Activated CD8-positive, alpha-beta T cell treated with anti-CD3 and anti-CD28 coated beads for 36 hours (primary cell): Measurements from ENCODE around the gene ARFGAP1. TPM values are rescaled to one million over a fixed set of nuclear protein-coding genes. Genes with fewer than 3 reads are reported as not detected.

ENCODE experiments used
- ATAC-seq: fragments of 200-7000 bp; cut with Tn5 transposase; one replicate; pipeline ENCODE4 v1.10.0; 2021; ENCODE audit warnings: mild to moderate bottlenecking, moderate library complexity
- CTCF ChIA-PET: fragments of 350-600 bp; sonication (Branson Sonifier 250); formaldehyde crosslinking; loops from one replicate; lab custom pipeline; 2021; ENCODE audit warnings: antibody characterized with exemption; lab: Charles Lee
- POLR2A ChIA-PET: fragments of 350-600 bp; sonication (Branson Sonifier 250); formaldehyde crosslinking; loops from one replicate; lab custom pipeline; 2021; ENCODE audit warnings: antibody characterized with exemption; lab: Charles Lee
- DNase-seq: peaks from one replicate; pipeline ENCODE4 v3.0.0-alpha.2; 2020
- H3K27ac Mint-ChIP-seq: one replicate; pipeline ENCODE4 v1.8.0; 2021; ENCODE audit warnings: mild to moderate bottlenecking, mixed read lengths
- H3K27me3 Mint-ChIP-seq: one replicate; pipeline ENCODE4 v1.8.0; 2021; ENCODE audit warnings: mixed read lengths
- H3K36me3 Mint-ChIP-seq: one replicate; pipeline ENCODE4 v1.8.0; 2021; ENCODE audit warnings: low read depth, mixed read lengths
- H3K4me1 Mint-ChIP-seq: one replicate; pipeline ENCODE4 v1.8.0; 2021; ENCODE audit warnings: low read depth, mixed read lengths
- H3K4me3 Mint-ChIP-seq: one replicate; pipeline ENCODE4 v1.8.0; 2021; ENCODE audit warnings: mild to moderate bottlenecking, moderate library complexity, mixed read lengths
- H3K9me3 Mint-ChIP-seq: one replicate; pipeline ENCODE4 v1.8.0; 2021; ENCODE audit warnings: mixed read lengths
- intact Hi-C: fragments of 100-400 bp; cut with micrococcal nuclease; formaldehyde crosslinking; loops from one replicate; pipeline ENCODE4 v1.10.0; 2022
- total RNA-seq, 2 experiments: library from RNA; stranded (reverse); gene quantifications; one replicate each; pipeline ENCODE4 v1.2.3, GENCODE V29; 2021
- TF ChIP-seq, protein P1 (sequence below): fragments of 200-600 bp; IDR thresholded peaks from one replicate; pipeline ENCODE4 v1.8.0; 2022; ENCODE audit warnings: antibody characterized with exemption, mild to moderate bottlenecking

ARFGAP1 gene
- total RNA-seq, 2 experiments from 2014 or later: 71.3 to 75.0 TPM

DNA sequence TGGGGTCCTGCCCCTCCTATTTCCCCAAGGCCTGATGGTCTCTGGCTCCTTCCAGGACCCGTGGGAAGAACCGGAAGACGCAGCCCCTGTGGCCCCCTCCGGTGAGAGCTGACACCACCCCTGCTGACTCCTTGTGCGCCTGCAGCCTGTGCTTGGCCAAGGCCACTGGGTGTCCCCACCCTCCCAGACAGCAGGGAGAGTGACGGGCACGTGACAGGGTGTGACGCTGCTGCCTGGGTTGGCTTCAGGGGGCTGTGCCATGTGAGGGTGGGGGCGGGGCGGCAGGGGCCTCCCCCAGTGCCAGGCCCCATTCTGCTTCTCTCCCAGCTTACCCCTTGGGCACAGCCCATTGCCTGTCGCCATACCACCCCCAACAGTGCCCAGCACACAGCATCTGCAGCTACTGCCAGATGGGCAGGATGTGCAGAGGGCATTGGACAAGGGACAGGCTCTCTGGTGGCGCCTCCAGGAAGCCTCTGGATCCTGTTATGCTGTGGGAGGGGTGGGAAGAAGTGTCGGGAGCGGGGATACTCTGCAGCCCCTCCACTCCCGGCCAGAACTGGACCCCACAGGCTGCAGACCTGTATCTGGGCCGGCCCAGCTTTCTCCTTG, 34.0 kb upstream of the ARFGAP1 start:
- peak; percentile 42 for ATAC-seq
- Mint-ChIP-seq H3K27ac (no peak overlapping the region), H3K27me3 (no peaks in the 10 kb centered on the region), H3K36me3 (no peaks in the 10 kb centered on the region), H3K4me1 (peaks cover 8% of the 10 kb centered on the region), H3K9me3 (no peaks in the 10 kb centered on the region), H3K4me3 (no peak overlapping the region)
- intact Hi-C loops: no loop called here
- ChIA-PET CTCF (interaction anchor here (0.8 to 7.8 kb wide), 2 partner anchors 14 to 54 kb away, joined by 3 to 95 read pairs; no protein-coding TSS in a partner anchor), POLR2A (interaction anchor here (1.6 kb wide), 1 partner anchor 52 kb away, joined by 4 read pairs; no protein-coding TSS in a partner anchor)
- TF ChIP-seq, protein P1, sequence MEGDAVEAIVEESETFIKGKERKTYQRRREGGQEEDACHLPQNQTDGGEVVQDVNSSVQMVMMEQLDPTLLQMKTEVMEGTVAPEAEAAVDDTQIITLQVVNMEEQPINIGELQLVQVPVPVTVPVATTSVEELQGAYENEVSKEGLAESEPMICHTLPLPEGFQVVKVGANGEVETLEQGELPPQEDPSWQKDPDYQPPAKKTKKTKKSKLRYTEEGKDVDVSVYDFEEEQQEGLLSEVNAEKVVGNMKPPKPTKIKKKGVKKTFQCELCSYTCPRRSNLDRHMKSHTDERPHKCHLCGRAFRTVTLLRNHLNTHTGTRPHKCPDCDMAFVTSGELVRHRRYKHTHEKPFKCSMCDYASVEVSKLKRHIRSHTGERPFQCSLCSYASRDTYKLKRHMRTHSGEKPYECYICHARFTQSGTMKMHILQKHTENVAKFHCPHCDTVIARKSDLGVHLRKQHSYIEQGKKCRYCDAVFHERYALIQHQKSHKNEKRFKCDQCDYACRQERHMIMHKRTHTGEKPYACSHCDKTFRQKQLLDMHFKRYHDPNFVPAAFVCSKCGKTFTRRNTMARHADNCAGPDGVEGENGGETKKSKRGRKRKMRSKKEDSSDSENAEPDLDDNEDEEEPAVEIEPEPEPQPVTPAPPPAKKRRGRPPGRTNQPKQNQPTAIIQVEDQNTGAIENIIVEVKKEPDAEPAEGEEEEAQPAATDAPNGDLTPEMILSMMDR: no peak
- DNase-seq: peak; percentile 46

DNA sequence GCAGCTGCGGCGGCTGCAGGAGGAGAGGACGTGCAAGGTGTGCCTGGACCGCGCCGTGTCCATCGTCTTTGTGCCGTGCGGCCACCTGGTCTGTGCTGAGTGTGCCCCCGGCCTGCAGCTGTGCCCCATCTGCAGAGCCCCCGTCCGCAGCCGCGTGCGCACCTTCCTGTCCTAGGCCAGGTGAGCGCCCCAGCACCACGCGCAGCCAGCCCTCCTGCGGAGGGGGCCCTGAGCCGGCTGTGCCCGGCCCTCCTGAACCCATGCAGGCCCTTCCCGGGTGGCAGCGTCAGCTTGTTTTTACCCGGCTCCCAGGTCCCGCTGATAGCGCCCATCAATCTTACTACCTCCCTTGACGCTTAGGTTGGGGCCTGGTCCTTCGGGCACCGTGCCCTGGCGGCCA, 33.2 kb upstream of the ARFGAP1 start:
- Mint-ChIP-seq H3K36me3 (no peaks in the 10 kb centered on the region), H3K27me3 (no peaks in the 10 kb centered on the region), H3K4me1 (peaks cover 8% of the 10 kb centered on the region), H3K27ac (no peak overlapping the region), H3K9me3 (no peaks in the 10 kb centered on the region), H3K4me3 (no peak overlapping the region)
- POLR2A ChIA-PET: no interaction called here
- TF ChIP-seq, protein P1: no peak
- ATAC-seq (no peak), DNase-seq (no peak)
- CTCF ChIA-PET: interaction anchor here (1.7 to 7.8 kb wide), 2 partner anchors 15 to 16 kb away, joined by 6 to 95 read pairs; no protein-coding TSS in a partner anchor
- intact Hi-C loops: no loop called here

DNA sequence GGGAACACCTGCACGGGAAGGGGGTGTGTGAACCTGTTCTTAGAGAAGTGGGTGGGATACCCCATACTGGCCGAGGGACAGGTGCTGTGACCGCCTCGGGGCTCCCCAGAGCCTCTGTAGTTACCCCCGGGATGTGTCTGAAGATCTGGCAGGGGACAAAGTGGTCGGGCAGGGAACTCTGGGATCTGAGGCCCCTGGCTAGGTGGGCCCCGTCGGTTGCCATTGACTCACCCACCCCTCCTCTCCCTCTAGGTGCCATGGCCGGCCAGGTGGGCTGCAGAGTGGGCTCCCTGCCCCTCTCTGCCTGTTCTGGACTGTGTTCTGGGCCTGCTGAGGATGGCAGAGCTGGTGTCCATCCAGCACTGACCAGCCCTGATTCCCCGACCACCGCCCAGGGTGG, 32.6 kb upstream of the ARFGAP1 start:
- no peak overlapping the region for H3K27ac Mint-ChIP-seq
- H3K27me3 Mint-ChIP-seq: no peaks in the 10 kb centered on the region
- no peaks in the 10 kb centered on the region for H3K9me3 Mint-ChIP-seq
- ATAC-seq: no peak
- TF ChIP-seq, protein P1: no peak
- intact Hi-C loops: no loop called here
- H3K4me1 Mint-ChIP-seq: peaks cover 5% of the 10 kb centered on the region
- no peaks in the 10 kb centered on the region for H3K36me3 Mint-ChIP-seq
- CTCF ChIA-PET: interaction anchor here (1.4 to 1.7 kb wide), 2 partner anchors 16 to 57 kb away, joined by 3 to 6 read pairs; no protein-coding TSS in a partner anchor
- POLR2A ChIA-PET: no interaction called here
- no peak for DNase-seq
- no peak overlapping the region for H3K4me3 Mint-ChIP-seq

DNA sequence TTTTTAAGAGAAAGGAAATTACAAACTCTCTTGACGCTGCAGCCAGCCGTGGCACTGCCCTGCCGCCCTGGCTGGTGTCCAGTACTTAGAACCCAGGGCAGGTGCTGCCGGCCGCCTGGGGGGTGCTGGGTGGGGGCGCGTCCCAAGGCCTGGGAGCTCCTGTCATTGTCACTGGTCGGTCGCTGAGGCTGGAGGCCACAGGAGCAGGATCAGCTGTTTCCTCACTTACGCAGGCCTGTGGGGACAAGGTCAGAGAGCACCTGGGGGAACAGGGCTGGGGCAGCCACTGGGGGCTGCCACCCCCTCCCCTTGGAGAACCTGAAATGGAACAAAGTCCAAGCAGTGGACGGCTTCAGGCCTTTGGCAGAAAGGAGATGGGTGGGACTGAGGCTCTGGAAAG, 31.3 kb upstream of the ARFGAP1 start:
- Mint-ChIP-seq H3K9me3 (no peaks in the 10 kb centered on the region), H3K4me3 (no peak overlapping the region), H3K4me1 (no peaks in the 10 kb centered on the region), H3K27ac (no peak overlapping the region), H3K27me3 (no peaks in the 10 kb centered on the region), H3K36me3 (no peaks in the 10 kb centered on the region)
- intact Hi-C loops: no loop called here
- ATAC-seq (no peak), DNase-seq (no peak)
- CTCF ChIA-PET: interaction anchor here (1.1 to 1.7 kb wide), 3 partner anchors 11 to 55 kb away, joined by 3 to 6 read pairs (median 4); no protein-coding TSS in a partner anchor
- POLR2A ChIA-PET: no interaction called here
- TF ChIP-seq, protein P1: no peak

DNA sequence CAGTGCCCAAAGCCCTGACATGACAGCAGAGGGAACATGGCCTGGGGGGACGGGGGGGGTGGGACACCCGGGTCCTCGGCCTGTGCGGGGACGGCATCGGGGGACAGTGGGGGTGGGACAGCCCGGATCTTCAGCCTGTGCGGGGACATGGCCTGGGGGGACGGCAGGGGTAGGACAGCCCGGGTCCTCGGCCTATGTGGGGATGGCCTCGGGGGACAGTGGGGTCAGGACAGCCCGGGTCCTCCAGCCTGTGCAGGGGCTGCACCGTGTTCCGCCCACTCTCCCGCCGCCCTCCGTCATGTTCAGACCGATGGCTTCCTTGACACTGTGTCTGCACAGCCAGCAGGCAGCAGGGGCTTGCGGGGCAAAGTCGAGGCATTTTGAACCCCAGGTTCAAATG, 29.9 kb upstream of the ARFGAP1 start:
- Mint-ChIP-seq H3K9me3 (no peaks in the 10 kb centered on the region), H3K4me3 (no peak overlapping the region), H3K4me1 (no peaks in the 10 kb centered on the region), H3K27ac (no peak overlapping the region), H3K36me3 (no peaks in the 10 kb centered on the region), H3K27me3 (no peaks in the 10 kb centered on the region)
- no peak for DNase-seq
- no peak for ATAC-seq
- CTCF ChIA-PET: interaction anchor here (2.7 kb wide), 1 partner anchor 19 kb away, joined by 6 read pairs; no protein-coding TSS in a partner anchor
- TF ChIP-seq, protein P1: no peak
- intact Hi-C loops: no loop called here
- POLR2A ChIA-PET: no interaction called here
